HG03439 (cell line): ENCODE data around the gene IL5RA.
A peak's percentile ranks its signal among the peaks of the same experiment; 100 is the strongest.

Experiments used
- ATAC-seq: cut with Tn5 transposase; IDR thresholded peaks from one replicate; pipeline ENCODE4 v1.9.1; 2021; ENCODE audit warnings: mild to moderate bottlenecking, moderate library complexity; ENCODE audit not compliant: unreplicated experiment

Gene IL5RA

GRCh38 chr3:3109407-3110298, 521 bp downstream of the IL5RA start:
- ATAC-seq, result peak; percentile 77

GRCh38 chr3:3107858-3108257, 2.3 kb downstream of the IL5RA start:
- no peak for ATAC-seq

- ATAC-seq, result no peak
Observed at GRCh38 chr3:3107181-3107580, 3.0 kb downstream of the IL5RA start.

- ATAC-seq, result no peak
Observed at GRCh38 chr3:3105815-3106214, 4.4 kb downstream of the IL5RA start.

GRCh38 chr3:3105246-3105645, 4.9 kb downstream of the IL5RA start:
- ATAC-seq, result no peak

- ATAC-seq, result no peak
Observed at GRCh38 chr3:3102751-3103150, 7.4 kb downstream of the IL5RA start.

GRCh38 chr3:3101660-3102458, 8.3 kb downstream of the IL5RA start:
- ATAC-seq, result peak; percentile 57

- ATAC-seq, result peak; percentile 45
Observed at GRCh38 chr3:3097958-3098357, 12.2 kb downstream of the IL5RA start.

- ATAC-seq, result peak; percentile 92
Observed at GRCh38 chr3:3089017-3089416, 21.2 kb downstream of the IL5RA start.

- no peak for ATAC-seq
Observed at GRCh38 chr3:3087716-3088465, 22.3 kb downstream of the IL5RA start.

- no peak for ATAC-seq
Observed at GRCh38 chr3:3087279-3087678, 22.9 kb downstream of the IL5RA start.

GRCh38 chr3:3086239-3086638, 23.9 kb downstream of the IL5RA start:
- no peak for ATAC-seq

- ATAC-seq, result no peak
Observed at GRCh38 chr3:3085782-3086181, 24.4 kb downstream of the IL5RA start.

GRCh38 chr3:3084890-3085289, 25.3 kb downstream of the IL5RA start:
- ATAC-seq, result no peak

- ATAC-seq, result peak; percentile 82
Observed at GRCh38 chr3:3082234-3082924, 27.8 kb downstream of the IL5RA start.

GRCh38 chr3:3081381-3082233, 28.6 kb downstream of the IL5RA start:
- ATAC-seq, result peak; percentile 52

GRCh38 chr3:3080309-3080708, 29.9 kb downstream of the IL5RA start:
- no peak for ATAC-seq

- peak; percentile 58 for ATAC-seq
Observed at GRCh38 chr3:3074551-3075257, 35.5 kb downstream of the IL5RA start.

GRCh38 chr3:3071136-3071535, 39.0 kb downstream of the IL5RA start:
- ATAC-seq, result no peak
